HG03066 (cell line): Measurements from ENCODE around the gene SLC12A5.

Experiments
- ATAC-seq: cut with Tn5 transposase; IDR thresholded peaks from one replicate; pipeline ENCODE4 v1.9.1; 2021; ENCODE audit warnings: low read depth; ENCODE audit not compliant: unreplicated experiment

Gene SLC12A5

GRCh38 chr20:46025376-46025783, 3.6 kb upstream of the SLC12A5 start:
- no peak for ATAC-seq

- no peak for ATAC-seq
Measured at GRCh38 chr20:46027245-46027853, 1.7 kb upstream of the SLC12A5 start.

- no peak for ATAC-seq
Measured at GRCh38 chr20:46028110-46028509, 905 bp upstream of the SLC12A5 start.

- no peak for ATAC-seq
Measured at GRCh38 chr20:46030284-46031013, 1.4 kb downstream of the SLC12A5 start.

- no peak for ATAC-seq
Measured at GRCh38 chr20:46031014-46031569, 2.1 kb downstream of the SLC12A5 start.

GRCh38 chr20:46031701-46032254, 2.8 kb downstream of the SLC12A5 start:
- ATAC-seq: no peak

- no peak for ATAC-seq
Measured at GRCh38 chr20:46034039-46034438, 5.0 kb downstream of the SLC12A5 start.

- ATAC-seq: no peak
Measured at GRCh38 chr20:46035253-46035652, 6.2 kb downstream of the SLC12A5 start.

- ATAC-seq: no peak
Measured at GRCh38 chr20:46035713-46036112, 6.7 kb downstream of the SLC12A5 start.

GRCh38 chr20:46036370-46036769, 7.4 kb downstream of the SLC12A5 start:
- ATAC-seq: no peak

GRCh38 chr20:46037036-46037435, 8.0 kb downstream of the SLC12A5 start:
- no peak for ATAC-seq

- ATAC-seq: no peak
Measured at GRCh38 chr20:46040902-46041535, 12.0 kb downstream of the SLC12A5 start.

GRCh38 chr20:46043556-46043955, 14.5 kb downstream of the SLC12A5 start:
- no peak for ATAC-seq

GRCh38 chr20:46044896-46045295, 15.9 kb downstream of the SLC12A5 start:
- no peak for ATAC-seq

- ATAC-seq: no peak
Measured at GRCh38 chr20:46046588-46047310, 17.7 kb downstream of the SLC12A5 start.

- no peak for ATAC-seq
Measured at GRCh38 chr20:46047821-46048220, 18.8 kb downstream of the SLC12A5 start.

- ATAC-seq: no peak
Measured at GRCh38 chr20:46049190-46049589, 20.2 kb downstream of the SLC12A5 start.

GRCh38 chr20:46049815-46050214, 20.8 kb downstream of the SLC12A5 start:
- ATAC-seq: no peak

- ATAC-seq: no peak
Measured at GRCh38 chr20:46050444-46050843, 21.4 kb downstream of the SLC12A5 start.

- no peak for ATAC-seq
Measured at GRCh38 chr20:46050885-46051284, 21.9 kb downstream of the SLC12A5 start.
